NCI-H2029 treated with DMSO at 0.1 percent for 48 hours (cell line): Measurements from ENCODE around the gene CERKL.

Experiments used
- DNase-seq: peaks from one replicate; lab custom pipeline; 2025; lab: John Stamatoyannopoulos, UW

CERKL gene

DNA sequence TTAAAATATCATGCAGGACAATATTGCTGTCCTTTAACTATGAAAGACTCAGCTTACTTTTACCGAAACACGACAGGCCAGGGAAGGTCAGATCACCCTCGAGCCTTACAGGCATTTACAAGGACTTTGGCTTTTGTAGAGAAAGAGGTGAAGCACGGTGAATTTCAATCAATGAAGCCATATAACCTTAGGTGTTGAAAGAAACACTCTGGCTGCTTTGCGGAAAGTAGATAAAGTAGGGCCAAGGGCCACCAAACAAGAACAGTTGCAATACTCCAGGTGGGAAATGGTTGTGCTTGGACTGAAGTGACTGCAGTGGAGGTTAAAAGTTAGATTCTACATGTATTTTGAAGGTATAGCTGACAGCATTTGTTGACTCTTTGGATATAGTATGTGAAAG is 80.5 kb downstream of the CERKL start:
- DNase-seq: no peak

DNA sequence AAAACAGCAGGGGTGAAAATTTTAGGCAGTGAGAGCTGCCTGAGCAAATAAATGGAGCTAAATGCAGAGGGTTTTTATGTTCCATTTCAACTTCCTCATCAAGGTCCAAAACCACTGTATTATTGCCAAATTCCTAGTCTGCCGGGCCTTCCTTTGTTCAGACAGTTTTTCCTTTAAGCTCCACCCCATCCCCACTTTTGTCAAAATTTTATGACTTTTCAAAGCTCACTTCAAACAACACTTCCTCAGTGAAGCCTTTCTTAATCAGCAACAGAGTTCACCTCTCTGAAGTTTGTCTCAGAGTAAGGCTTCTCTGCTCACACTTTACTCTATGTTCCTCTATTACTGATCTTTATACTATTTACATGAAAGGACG is 81.3 kb downstream of the CERKL start:
- no peak for DNase-seq

DNA sequence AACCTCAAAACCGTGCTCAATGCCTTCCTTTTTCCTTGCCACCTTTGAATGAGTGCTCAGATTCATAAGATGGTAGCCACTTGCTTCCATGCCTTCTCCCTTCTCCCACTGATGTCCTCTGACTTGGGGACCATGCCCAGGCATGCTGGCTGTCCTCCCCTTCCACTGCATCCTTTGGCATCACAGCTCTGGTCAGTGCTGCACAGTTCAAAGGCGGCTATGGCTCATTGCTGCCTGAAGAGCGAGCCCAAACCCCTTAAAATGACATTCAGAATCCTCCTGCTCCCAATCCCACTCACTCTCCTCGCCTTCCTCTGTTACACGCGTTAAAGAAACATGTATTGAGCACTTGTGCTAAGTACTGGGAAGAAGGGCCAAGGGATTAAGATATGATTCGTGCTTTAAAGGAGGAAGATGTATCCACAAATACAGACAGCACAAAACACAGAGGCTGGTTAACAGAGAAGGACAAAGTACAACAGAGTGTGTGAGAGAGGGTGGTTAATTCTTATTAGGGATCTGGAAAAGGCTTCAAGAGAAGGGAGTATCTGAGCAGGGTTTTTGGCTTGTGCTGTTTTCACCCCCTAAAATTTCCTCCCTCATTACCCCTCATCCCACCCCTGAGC is 81.8 kb downstream of the CERKL start:
- DNase-seq: no peak

DNA sequence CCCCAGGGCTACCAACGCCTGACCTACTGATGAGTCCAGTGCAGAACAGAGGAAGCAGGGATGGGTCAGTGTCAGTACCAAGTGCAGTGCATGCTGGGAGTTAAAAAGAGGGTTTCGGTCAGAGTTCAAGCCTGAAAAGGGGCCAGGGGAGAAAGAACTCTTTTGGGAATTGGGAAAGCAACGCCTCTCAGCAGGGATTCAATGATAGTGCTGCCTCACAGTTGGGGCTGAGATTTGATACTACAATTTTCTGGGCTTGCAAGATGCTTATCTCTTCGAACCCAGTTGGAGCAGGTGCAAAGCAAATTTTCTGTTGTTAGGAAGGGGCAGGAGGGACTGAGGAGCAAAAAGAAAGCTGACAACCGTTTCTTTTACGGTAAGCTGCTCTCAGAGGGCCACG is 82.6 kb downstream of the CERKL start:
- no peak for DNase-seq

DNA sequence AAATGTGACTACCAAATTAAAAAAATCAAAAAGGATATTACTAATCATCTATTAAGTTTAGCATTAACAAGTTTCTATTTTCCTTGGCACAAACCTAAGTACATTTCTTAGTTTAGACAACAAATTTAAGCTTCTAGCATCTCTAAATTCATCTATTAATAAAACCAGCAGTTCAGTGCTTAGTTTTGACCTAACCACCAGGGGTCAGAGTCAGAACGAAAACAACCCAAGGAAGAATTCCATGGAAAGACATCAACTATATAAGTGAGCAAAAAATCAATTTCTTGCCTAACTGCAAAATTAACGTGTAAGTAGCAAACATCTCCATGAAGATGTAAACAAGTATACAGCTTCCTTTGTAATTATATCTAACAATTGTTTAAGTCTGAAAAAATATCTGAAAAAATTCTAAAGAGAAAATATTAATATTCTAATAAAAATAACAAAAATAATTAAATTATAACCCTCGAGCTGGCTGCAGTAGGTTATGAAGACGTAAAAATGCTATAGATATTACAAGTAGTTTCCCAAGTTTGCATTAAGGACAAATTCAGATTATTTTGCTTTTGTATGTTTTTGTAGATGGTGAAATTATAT is 83.7 kb downstream of the CERKL start:
- no peak for DNase-seq

DNA sequence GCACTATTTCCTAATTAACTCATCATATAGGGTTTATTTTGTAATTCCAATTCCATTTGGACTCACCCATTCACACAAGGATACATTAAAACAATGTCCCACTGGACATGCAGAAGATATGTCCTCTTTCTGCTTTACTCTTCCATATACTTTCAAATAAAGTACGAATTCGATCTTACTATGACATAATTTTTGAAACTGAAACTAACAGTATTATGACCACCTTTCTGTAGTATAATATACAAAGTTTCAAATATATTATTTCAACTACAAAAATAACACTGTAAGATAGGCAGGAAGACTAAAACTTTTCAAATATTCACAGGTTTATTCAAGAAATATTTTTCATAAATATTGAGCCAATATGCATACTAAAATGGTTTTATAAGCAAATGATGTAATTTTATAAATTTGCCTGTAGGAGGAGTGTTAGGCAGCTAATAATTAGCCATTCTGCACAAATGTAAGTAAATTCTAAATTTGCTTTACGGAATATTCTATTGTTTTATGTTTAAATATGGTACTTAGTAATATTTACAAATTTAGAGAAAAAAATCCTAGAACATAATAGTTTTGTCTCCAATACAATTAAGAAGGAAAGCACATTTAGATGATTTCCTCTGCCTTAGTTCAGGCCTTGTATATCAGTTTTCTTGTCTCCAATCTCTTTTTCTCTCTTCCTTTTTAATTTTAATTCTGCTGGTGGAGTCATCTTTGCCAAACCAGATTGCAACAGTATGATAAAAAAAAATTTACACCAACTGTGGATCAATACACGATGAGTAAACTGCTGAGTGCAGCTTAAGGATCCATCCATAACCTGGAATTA is 85.9 kb downstream of the CERKL start:
- no peak for DNase-seq

DNA sequence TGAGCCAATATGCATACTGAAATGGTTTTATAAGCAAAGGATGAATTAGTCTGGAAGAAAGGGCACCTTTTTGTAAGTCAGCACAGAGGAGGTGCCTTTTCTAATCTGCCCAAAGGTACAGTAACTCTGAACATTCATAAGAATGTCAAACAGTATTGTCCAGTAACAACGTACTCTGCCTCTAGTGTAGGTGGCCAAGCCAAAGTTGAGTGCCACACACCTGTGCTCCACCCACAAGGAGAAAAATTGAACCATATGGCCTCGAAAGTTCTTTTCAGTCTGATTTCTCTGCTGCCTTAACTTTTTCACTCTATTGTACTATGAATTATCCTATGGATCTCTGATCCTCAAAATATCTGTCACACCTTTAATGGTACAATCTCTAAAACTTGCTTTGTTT is 86.8 kb downstream of the CERKL start:
- DNase-seq: no peak

DNA sequence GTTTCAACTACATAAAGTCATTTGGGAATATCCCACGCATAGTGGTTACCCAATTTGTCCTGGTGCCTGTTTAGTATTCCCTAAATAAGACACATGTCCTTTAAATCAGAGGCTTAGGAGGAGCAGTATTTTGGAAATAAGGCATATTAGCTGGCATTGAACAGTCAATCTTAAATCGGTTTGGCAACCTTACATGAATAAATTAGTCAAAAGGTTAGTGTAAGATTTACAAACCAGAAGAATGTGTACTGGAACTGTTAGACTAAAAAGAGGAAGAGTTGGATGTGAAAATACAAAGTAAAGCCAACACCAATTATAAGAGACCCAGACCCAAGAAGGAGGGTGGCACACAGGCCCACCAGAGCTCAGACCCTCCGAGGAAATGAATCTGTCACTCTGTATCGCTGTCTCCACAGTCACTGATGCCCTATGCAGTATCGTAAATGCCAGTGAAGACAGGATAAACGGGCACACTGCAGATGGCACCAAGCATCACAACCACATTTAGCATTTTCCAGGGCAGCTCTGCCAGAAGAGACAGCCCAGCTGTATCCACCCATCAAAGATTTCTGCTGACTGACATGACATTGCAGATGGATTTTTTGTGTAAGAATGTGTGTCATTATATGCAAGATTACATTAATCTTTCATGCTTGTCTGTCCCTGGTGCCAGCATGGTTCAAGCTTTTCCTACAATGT is 90.4 kb downstream of the CERKL start:
- no peak for DNase-seq

DNA sequence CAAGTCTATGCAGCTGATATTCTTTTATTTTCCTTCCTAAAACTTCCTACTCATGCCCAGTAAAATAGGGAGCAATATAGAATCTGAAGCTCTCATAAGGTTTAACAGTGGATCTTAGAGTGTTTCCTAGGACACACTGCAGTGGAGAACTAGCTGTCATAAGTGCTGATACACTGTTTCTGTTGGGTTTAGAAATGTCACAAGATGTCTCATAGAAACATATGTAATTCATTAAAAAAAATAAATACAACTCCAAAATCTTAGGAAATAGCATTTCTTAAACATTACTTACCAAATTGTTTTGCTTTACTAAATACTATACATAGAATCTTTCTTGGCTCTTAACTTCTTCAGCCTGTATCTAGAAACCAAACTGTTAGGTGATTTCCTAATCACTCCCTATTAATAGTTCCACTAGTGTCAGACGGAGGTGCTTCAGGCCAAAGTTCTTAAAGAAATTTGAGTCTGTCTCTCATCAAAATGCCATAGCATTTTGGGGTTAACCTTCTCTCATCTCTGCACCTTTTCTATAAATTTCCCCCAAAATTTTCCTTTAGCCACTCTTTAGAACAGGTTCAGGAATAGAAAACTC is 93.7 kb downstream of the CERKL start:
- no peak for DNase-seq

DNA sequence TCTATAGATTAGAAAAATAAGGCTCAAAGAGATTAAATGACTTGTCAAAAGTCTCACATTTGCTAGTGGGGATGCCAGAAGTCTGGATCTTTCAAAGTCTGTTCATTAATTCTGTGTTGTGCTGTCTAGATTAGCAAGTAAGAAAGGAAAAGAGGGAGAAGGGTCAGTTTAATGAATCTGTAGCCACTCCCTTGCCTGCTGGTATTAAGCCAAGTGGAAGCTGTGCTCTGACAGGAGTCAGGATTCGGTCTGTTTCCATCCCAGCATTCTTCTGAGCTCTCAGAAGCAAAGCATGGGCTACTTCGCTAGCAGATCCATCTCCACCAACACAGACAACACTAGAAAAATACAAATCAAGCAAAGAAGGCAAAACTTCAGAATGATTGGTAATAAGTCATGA is 98.5 kb downstream of the CERKL start:
- no peak for DNase-seq

DNA sequence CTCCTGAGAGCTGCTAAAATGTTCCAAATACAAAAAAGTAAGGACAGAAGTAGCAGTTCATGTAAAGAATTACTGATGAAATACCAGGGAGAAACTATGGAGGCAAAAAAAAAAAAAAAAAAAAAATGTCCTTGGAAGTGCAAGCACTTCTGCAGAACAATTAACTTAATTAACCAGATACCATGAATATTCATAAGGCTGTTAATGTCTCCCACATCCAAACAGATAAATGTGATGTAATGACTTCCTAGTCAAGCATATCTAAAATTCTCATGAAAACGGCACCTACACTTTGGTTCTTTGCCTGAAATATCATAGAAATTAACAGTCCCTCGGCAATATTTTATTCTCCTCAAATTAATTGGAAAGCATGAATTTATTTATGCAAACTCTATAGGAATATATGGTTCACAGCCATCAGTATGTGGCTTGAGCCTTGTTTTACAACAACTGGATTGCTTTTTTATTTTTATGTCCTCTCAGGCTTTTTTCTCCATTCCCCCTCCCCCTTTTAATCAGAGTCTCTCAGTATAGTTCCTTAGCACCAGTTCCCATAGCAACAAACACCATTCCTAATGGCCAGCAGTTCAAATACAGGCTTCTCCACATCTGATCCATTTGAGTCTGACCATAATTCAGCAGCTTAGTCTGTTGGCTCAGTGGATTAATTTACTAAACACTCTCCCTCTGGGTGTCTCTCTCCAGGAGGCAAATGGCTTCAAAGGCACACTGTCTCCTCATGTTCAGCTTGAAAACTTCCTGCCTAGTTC is 102.7 kb downstream of the CERKL start:
- no peak for DNase-seq

DNA sequence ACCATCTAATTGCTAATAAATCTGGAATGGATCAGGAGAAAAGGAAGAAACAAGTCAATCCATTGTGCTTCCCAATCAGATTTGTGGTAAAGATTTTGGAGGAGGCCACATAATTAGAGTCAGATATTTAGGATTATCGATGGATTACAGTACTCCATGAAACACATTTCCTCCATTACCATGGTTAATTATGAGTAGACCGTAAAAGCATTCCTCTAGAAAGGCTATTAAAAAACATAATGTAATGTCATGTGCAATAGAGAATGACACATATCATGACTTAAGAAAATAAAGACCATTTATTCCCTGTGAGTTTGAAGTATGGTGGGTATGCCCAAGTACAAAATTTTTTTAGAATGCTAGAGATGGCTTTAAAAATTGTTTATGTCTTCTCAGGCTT is 103.7 kb downstream of the CERKL start:
- DNase-seq: no peak

DNA sequence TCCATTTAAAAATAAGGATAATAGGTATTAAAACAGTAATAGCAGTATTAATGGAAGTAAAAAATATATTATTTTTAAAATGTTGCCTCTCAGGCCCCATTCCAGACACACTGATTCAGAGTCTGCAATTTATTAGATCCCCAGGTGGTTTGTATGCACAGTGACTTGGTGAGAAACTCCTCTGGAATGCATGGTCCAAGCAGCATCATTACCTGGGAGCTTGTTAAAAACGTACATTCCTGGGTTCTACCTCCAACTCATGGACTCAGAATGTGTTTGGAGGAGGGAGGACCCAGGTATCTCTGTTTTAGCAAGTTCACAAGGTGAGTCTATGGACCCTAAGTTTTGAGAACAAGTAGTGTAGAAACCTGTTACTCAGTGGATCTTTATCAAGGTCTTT is 104.1 kb downstream of the CERKL start:
- no peak for DNase-seq

DNA sequence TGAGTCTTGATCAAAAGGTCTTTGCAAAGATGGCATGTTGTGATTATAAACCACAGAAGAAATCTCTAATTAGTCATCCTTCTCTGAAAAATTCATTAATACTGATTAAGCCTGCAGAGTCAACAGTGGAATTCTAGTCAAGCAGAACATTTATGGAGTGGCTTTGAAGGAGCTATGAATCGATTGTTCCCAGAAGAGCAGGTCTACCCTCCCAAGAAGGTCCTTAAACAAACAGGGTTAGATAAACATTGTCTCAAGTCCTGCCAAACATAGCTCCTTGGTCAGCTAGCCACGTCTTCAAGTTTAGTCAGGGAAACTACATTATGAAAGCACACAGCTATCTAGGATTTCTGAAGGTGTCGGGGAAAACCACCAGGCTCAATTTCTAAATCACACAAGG is 110.8 kb downstream of the CERKL start:
- no peak for DNase-seq

DNA sequence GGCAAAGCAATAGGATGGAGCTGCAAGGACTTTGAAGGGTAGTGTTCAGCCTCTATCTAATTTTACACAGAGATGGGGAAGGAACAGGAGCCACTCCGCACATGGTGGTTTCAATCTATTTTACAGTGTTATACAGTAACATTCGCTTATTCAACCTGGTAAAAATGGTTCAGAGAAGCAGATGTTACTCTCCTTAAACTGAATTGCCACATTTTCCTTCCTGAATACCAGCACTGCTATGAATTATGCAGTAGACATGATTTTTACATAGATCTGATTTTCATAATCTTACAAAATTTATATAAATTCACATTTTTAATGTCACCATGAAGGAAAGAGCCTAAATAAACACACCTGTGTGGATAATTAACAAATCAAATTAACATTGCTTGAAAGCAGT is 114.7 kb downstream of the CERKL start:
- no peak for DNase-seq

DNA sequence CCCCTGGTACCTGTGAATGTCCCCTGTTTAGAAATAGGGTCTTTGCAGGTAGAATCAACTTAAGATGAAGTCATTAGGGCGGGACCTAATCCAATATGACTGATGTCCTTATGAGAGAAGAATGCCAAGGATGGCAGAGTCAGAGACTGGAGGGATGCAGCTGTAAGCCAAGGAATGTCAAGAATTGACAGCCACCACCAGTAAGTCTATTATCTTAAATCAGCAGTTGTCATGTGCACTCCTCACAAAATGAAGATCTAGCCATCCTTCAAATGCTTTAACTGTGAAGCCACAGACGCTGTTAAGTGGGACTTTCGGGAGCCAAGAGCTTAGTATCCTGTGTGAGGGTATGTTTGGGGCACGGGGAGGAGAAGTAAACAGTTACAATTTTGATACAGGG is 116.5 kb downstream of the CERKL start:
- no peak for DNase-seq

DNA sequence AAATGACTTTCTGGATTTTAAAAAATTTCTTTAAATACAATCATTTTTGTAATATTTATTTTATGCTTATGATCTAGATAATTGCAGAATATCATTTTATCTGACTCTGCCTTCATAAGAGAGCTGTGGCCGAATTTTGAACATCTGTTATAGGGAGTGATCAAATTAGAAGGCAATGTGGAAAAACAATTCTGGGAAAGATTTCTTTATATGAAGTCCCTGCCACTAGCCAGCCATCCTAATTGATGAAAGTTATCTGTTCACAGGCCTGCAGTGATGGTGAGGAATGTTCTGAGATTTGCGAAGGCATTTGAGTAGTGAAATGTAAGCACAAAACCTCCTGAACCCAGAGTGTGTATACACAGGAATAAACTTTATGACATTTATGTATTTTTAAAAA is 120.2 kb downstream of the CERKL start:
- no peak for DNase-seq

DNA sequence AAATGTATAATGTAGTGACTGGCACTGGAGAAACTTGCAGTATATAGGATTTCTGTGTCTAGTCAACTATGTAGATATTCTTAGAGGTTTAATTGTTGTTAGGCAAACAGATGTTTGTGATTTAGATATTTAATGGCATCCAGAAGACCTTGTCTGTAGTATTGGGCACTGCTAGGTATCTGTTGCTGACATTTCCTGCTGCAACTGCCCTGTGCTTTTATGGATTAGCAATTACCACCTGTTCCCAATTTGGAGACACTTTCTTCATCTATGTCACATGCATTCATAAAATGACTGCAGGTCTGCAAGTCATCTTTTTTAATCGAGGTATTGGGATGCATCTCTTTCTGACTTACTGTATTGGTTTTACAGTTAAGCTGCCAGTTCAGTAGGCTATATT is 128.5 kb downstream of the CERKL start:
- no peak for DNase-seq

DNA sequence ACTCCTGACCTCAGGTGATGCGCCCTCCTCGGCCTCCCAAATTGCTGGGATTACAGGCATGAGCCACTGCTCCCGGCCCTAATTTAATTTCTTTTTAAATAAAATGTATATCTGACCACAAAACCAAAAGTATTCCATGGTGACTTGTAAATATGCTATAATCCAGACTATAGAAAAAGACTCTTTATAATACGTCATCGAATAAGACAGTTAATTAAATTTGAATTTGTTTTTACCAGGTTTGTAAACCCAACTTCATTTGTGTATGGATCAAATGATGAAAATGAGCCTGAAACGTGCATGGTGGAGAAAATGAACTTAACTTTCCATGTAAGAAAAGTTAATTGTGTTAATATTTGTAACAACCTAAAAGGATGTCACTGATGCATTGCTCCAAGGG is 129.8 kb downstream of the CERKL start:
- no peak for DNase-seq

DNA sequence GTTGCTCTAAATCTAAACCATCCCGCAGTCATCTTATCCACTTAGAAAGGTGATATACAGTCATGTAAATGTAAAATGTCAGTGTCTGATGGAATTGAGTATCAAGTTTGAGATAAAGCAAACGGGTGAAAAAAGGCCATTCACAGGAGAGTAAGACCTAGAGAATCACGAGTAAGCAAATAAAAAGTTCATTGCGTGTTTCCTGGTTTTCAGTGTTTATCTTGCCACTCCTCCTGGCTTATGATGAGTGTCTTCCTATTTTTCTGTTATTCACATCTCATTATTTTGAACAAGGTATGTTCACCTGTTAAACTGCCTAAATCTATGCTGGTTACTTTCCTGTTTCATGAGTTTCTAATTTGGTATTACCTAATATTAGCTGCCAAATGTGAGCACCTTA is 130.9 kb downstream of the CERKL start:
- no peak for DNase-seq

DNA sequence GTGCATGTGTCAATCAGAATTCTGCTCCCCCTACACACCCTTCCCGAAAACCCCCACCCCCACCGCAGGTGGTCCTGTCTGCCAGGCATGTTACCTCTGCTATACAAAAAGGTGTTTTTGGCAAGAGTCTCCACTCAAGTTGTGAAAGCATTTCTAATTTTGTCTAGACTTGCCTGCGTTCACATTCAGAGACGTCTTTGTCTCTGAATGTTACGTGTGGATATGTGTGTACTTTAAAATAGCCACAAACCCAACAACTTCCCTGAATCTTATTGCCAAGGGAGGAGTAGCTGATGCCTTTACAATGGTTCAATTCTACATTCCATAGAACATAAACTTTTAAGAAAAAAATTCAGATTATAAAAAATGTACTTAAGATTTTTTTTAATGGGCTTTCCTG is 133.1 kb downstream of the CERKL start:
- no peak for DNase-seq

DNA sequence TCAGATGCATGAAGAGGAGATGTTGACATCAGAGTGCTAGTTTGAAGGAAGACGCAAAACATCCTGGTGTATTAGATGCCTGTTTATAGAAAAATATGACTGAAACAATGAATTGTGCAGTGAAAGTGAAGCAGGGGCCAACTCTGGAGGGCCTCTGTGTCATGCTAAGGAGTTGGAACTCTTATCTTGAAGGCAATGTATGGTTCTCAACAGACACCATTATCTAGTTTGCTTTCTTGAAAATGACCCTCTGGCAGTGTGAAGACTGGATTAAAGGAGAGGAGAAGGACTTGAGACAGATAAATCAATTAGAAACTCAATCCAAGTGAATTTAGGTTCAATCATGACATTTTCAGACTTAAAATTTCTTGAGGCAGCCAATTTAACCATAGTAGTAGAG is 136.7 kb downstream of the CERKL start:
- DNase-seq: no peak
